Left ventricle myocardium inferior (tissue), 1 donor: ENCODE results near the gene KLK14. TPM values are rescaled to one million over a fixed set of nuclear protein-coding genes. Genes with fewer than 3 reads are reported as not detected.

Source experiments
- DNase-seq: peaks from one replicate; pipeline ENCODE4 v3.0.0-alpha.2; 2020
- H3K27ac ChIP-seq: fragments of 200-600 bp; replicated peaks from 2 replicates; pipeline ENCODE4 v1.8.0; 2021
- H3K27me3 ChIP-seq: fragments of 200-600 bp; 2 replicates; pipeline ENCODE4 v1.8.0; 2021; ENCODE audit warnings: low read depth
- H3K36me3 ChIP-seq: fragments of 200-600 bp; 2 replicates; pipeline ENCODE4 v1.8.0; 2021
- H3K4me1 ChIP-seq: fragments of 200-600 bp; 2 replicates; pipeline ENCODE4 v1.8.0; 2021
- H3K4me3 ChIP-seq: fragments of 200-600 bp; 2 replicates; pipeline ENCODE4 v1.8.0; 2021; ENCODE audit warnings: mild to moderate bottlenecking, moderate library complexity
- H3K9me3 ChIP-seq: fragments of 200-600 bp; replicated peaks from 2 replicates; pipeline ENCODE4 v1.8.0; 2021
- CTCF ChIP-seq: fragments of 200-600 bp; IDR thresholded peaks from 2 replicates; pipeline ENCODE4 v1.8.0; 2021; ENCODE audit warnings: antibody characterized with exemption, mild to moderate bottlenecking, borderline replicate concordance
- intact Hi-C: fragments of 100-400 bp; cut with micrococcal nuclease; formaldehyde crosslinking; loops from one replicate; pipeline ENCODE4 v1.11.0; 2022
- total RNA-seq: library from RNA; stranded (reverse); fragmentation: NEBNext Ultra II Directional; extraction: Animal tissue kit (Norgen Biotek cat#: 25700); gene quantifications from one replicate; pipeline ENCODE4 v1.2.1, GENCODE V29; 2021
- donor health status: DM: no; HTN: yes; CAD: no; lungs with severe emphysema.

KLK14 gene
- total RNA-seq, 1 donor from 2014 or later = 1.6 TPM

DNA sequence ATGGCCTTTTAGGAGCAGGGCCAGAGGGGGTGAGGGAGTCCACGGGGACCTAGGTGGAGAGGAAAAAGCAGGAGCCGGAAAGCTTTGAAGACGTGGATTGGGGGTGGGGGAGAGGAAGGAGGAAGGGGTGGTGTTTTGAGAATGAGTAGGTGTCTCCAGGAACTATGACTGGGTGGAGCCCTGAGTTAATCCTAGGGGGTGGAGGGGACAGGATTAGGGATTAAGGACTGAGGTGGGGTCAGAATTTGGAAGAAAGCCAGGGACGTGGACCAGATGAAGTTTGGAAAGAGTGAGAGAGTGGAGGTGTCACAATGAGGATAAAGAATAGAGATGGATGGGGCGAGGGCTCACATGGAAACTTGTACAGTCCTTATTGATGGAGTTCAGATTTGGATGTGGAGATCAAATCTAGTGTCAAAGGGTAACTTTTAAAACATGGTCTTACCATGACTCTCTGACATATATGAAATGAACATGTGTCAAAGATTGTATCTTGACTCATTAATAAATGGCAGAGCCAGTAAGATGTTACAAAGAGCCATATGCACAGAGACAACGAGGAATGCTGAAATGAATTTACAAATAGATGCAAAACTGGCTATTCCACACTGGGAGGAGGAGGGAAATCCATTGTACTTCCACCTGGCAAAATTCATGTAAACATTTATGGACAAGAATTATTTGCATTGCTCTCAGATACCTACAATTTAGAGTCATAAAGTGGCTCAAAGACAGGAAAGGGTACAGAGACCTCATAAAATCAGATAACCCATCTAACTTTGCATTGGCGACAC is 16.1 kb downstream of the KLK14 start:
- Histone ChIP-seq H3K9me3 (no peaks in the 10 kb centered on the region), H3K36me3 (no peaks in the 10 kb centered on the region)

GRCh38 chr19:51065221-51065960 is 17.3 kb downstream of the KLK14 start:
- peaks cover 55% of the 10 kb centered on the region for H3K27me3 ChIP-seq
- H3K4me3 ChIP-seq = peak overlapping the region; percentile 58
- no peak for TF ChIP-seq CTCF
- intact Hi-C loops = no loop called here
- H3K9me3 ChIP-seq = no peaks in the 10 kb centered on the region
- peaks cover 14% of the 10 kb centered on the region for H3K4me1 ChIP-seq
- H3K27ac ChIP-seq = peak overlapping the region; percentile 1
- H3K36me3 ChIP-seq = no peaks in the 10 kb centered on the region
- no peak for DNase-seq

More for the DNA sequence above, 16.1 kb downstream of the KLK14 start:
- Histone ChIP-seq H3K4me3 (no peak overlapping the region), H3K27ac (no peak overlapping the region), H3K4me1 (peaks cover 14% of the 10 kb centered on the region), H3K27me3 (peaks cover 45% of the 10 kb centered on the region)
- intact Hi-C loops = no loop called here
- no peak for DNase-seq
- TF ChIP-seq CTCF = no peak

GRCh38 chr19:51064534-51065220 is 18.0 kb downstream of the KLK14 start, which contains the start of gene KLK13:
KLK13 (minus strand) TSS chr19:51065092; CDS start chr19:51065067, 25 bp downstream.
- Histone ChIP-seq H3K9me3 (no peaks in the 10 kb centered on the region), H3K36me3 (no peaks in the 10 kb centered on the region), H3K27ac (peak within 1 kb of the TSS; percentile 1), H3K4me3 (peak within 1 kb of the TSS; percentile 58), H3K27me3 (peaks cover 63% of the 10 kb centered on the region), H3K4me1 (peaks cover 14% of the 10 kb centered on the region)
- no peak for TF ChIP-seq CTCF
- DNase-seq = peak; percentile 34
- intact Hi-C loops = no loop called here

DNA sequence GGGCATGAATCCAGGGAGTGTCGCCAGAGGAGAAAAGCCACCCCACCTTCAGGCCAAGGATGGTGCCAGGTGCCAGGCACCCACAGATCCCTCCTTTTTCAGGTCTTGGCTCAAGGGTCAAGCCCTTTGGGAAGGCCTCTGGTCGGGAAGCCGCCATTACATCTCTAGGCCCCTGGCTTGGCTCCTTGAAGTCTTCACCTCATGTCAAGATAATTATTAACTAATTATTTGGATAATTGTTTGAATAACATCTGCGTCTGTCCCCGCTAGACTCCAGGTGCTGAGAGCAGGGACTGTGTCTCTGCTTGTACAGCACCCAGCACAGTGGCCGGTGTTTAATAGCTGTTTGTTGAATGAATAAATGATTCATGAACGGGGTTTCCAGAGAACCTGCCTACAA is 19.0 kb downstream of the KLK14 start:
- peaks cover 64% of the 10 kb centered on the region for H3K27me3 ChIP-seq
- no peak overlapping the region for H3K4me3 ChIP-seq
- H3K9me3 ChIP-seq = no peaks in the 10 kb centered on the region
- DNase-seq = no peak
- no peak overlapping the region for H3K27ac ChIP-seq
- intact Hi-C loops = no loop called here
- H3K36me3 ChIP-seq = no peaks in the 10 kb centered on the region
- no peak for TF ChIP-seq CTCF
- H3K4me1 ChIP-seq = peaks cover 14% of the 10 kb centered on the region

- Histone ChIP-seq H3K4me1 (peaks cover 14% of the 10 kb centered on the region), H3K36me3 (no peaks in the 10 kb centered on the region), H3K4me3 (no peak overlapping the region), H3K27me3 (peaks cover 61% of the 10 kb centered on the region), H3K27ac (no peak overlapping the region), H3K9me3 (no peaks in the 10 kb centered on the region)
- DNase-seq = no peak
- intact Hi-C loops = no loop called here
- no peak for TF ChIP-seq CTCF
These were observed 21.7 kb downstream of the KLK14 start for GRCh38 chr19:51060973-51061372.
